ENCODE data around the gene PCYT1A.
"Not testable (repeated sequence)": the region's sequence is repeated elsewhere in the genome, so short reads cannot be mapped to it uniquely, and the experiment has no call there.

PCYT1A gene

GRCh38 chr3:196210673-196211556 is 76.6 kb downstream of the PCYT1A start, which contains the start of gene ZDHHC19:
Gene ZDHHC19, minus strand, starts transcription at chr3:196211400. Its CDS starts 85 bp downstream, at chr3:196211315.
- DNase-seq = no peak

GRCh38 chr3:196209944-196210672 is 77.4 kb downstream of the PCYT1A start:
- not testable (repeated sequence) for DNase-seq

- DNase-seq = no peak
These were observed 78.4 kb downstream of the PCYT1A start for GRCh38 chr3:196208942-196209695.

- no peak for DNase-seq
These were observed 79.5 kb downstream of the PCYT1A start for GRCh38 chr3:196207833-196208607.

GRCh38 chr3:196207159-196207832 is 80.2 kb downstream of the PCYT1A start:
- no peak for DNase-seq

GRCh38 chr3:196205442-196206205 is 81.9 kb downstream of the PCYT1A start:
- DNase-seq = not testable (repeated sequence)

- DNase-seq = no peak
These were observed 83.7 kb downstream of the PCYT1A start for GRCh38 chr3:196203846-196204245.

GRCh38 chr3:196202516-196202970 is 85.0 kb downstream of the PCYT1A start:
- no peak for DNase-seq

GRCh38 chr3:196198771-196199753 is 88.5 kb downstream of the PCYT1A start:
- no peak for DNase-seq

GRCh38 chr3:196198081-196198675 is 89.3 kb downstream of the PCYT1A start:
- DNase-seq = no peak

- no peak for DNase-seq
These were observed 90.0 kb downstream of the PCYT1A start for GRCh38 chr3:196197524-196197923.

GRCh38 chr3:196195664-196196265 is 91.8 kb downstream of the PCYT1A start:
- DNase-seq = no peak

- no peak for DNase-seq
These were observed 93.0 kb downstream of the PCYT1A start for GRCh38 chr3:196194542-196194915.

- no peak for DNase-seq
These were observed 93.6 kb downstream of the PCYT1A start for GRCh38 chr3:196193736-196194541.

GRCh38 chr3:196193133-196193735 is 94.3 kb downstream of the PCYT1A start:
- no peak for DNase-seq

- no peak for DNase-seq
These were observed 94.9 kb downstream of the PCYT1A start for GRCh38 chr3:196192524-196193051.

GRCh38 chr3:196192036-196192523 is 95.4 kb downstream of the PCYT1A start:
- no peak for DNase-seq

Measured in DMS153 (cell line).